AG10803 (cell line): ENCODE results near the gene RXRB.

Experiments used
- DNase-seq: peaks from one replicate; pipeline ENCODE4 v3.0.0; 2010; ENCODE audit warnings: low read depth
- H3K4me3 ChIP-seq: 2 replicates; pipeline ENCODE4 v1.5.1; 2011; ENCODE audit warnings: mild to moderate bottlenecking, low read length, control low read depth
- CTCF ChIP-seq: conservative IDR thresholded peaks from 2 replicates; pipeline ENCODE4 v1.5.1; 2011; ENCODE audit warnings: mild to moderate bottlenecking, low read length, control low read depth, inconsistent platforms

Gene RXRB

GRCh38 chr6:33216117-33216649 lies 15.7 kb upstream of the RXRB start:
- no peak overlapping the region for H3K4me3 ChIP-seq
- TF ChIP-seq CTCF: no peak
- no peak for DNase-seq

GRCh38 chr6:33215271-33216116 lies 15.0 kb upstream of the RXRB start:
- no peak for TF ChIP-seq CTCF
- H3K4me3 ChIP-seq: no peak overlapping the region

GRCh38 chr6:33213989-33214335 lies 13.5 kb upstream of the RXRB start:
- H3K4me3 ChIP-seq: peak overlapping the region; percentile 68
- no peak for DNase-seq
- TF ChIP-seq CTCF: no peak

More at GRCh38 chr6:33215271-33216116, 15.0 kb upstream of the RXRB start:
- no peak for DNase-seq

GRCh38 chr6:33213166-33213988 lies 12.9 kb upstream of the RXRB start:
- no peak for TF ChIP-seq CTCF
- DNase-seq: no peak
- H3K4me3 ChIP-seq: peak overlapping the region; percentile 68

- H3K4me3 ChIP-seq: peak overlapping the region; percentile 68
- no peak for TF ChIP-seq CTCF
- DNase-seq: peak; percentile 16
These were observed 12.3 kb upstream of the RXRB start for GRCh38 chr6:33212857-33213165.

GRCh38 chr6:33211666-33212422 lies 11.4 kb upstream of the RXRB start:
- DNase-seq: no peak
- no peak for TF ChIP-seq CTCF
- no peak overlapping the region for H3K4me3 ChIP-seq
